GM12878 (cell line): Measurements from ENCODE around the gene TUBA1B. TPM values are rescaled to one million over a fixed set of nuclear protein-coding genes. Genes with fewer than 3 reads are reported as not detected.
A peak's percentile ranks its signal among the peaks of the same experiment; 100 is the strongest.

Source experiments
- ASH2L ChIP-seq: fragments of 300-600, 200-600 bp; sonication (generic); IDR thresholded peaks from 2 replicates; pipeline ENCODE4 v1.6.1; 2017; ENCODE audit warnings: low read depth, mild to moderate bottlenecking, borderline replicate concordance
- BHLHE40 ChIP-seq, 2 experiments: fragments of 450-650 bp in 1 of 2; IDR thresholded peaks; 2 replicates each; pipeline ENCODE4 v1.6.1; 2011 to 2017; ENCODE audit warnings: low read depth in 2 of 2, borderline replicate concordance in 1 of 2, improper control_type of control experiment in 1 of 2, low read length in 1 of 2, mild to moderate bottlenecking in 1 of 2
- BMI1 ChIP-seq: fragments of 450-650 bp; IDR thresholded peaks from 2 replicates; pipeline ENCODE4 v1.6.1; 2016; ENCODE audit warnings: mild to moderate bottlenecking, moderate library complexity, borderline replicate concordance
- BRCA1 ChIP-seq: IDR thresholded peaks from 2 replicates; pipeline ENCODE4 v1.6.1; 2011; ENCODE audit warnings: low read depth, low read length, improper control_type of control experiment
- CBX3 ChIP-seq: fragments of 200-600 bp; sonication (generic); IDR thresholded peaks from 2 replicates; pipeline ENCODE4 v1.6.1; 2016; ENCODE audit warnings: low read depth, borderline replicate concordance
- CREB1 ChIP-seq: IDR thresholded peaks from 2 replicates; pipeline ENCODE4 v1.6.1; 2012; ENCODE audit warnings: low read depth, mild to moderate bottlenecking, inconsistent platforms
- DPF2 ChIP-seq: fragments of 450-650 bp; IDR thresholded peaks from 2 replicates; pipeline ENCODE4 v1.6.1; 2017; ENCODE audit warnings: mild to moderate bottlenecking
- EED ChIP-seq: sonication (generic); IDR thresholded peaks from 2 replicates; pipeline ENCODE4 v1.6.1; 2016; ENCODE audit warnings: antibody characterized with exemption, low read depth
- FOS ChIP-seq: IDR thresholded peaks from 3 replicates; pipeline ENCODE4 v1.6.1; 2011; ENCODE audit warnings: borderline replicate concordance; ENCODE audit not compliant: insufficient read length; ENCODE audit errors: extremely low read depth
- FOXK2 ChIP-seq: fragments of 450-650 bp; IDR thresholded peaks from 2 replicates; pipeline ENCODE4 v1.6.1; 2017; ENCODE audit warnings: mild to moderate bottlenecking, moderate library complexity
- GATAD2B ChIP-seq: fragments of 450-650 bp; conservative IDR thresholded peaks from 2 replicates; pipeline ENCODE4 v1.6.1; 2017; ENCODE audit warnings: low read depth, mild to moderate bottlenecking, moderate library complexity
- HDAC2 ChIP-seq: fragments of 200-600 bp; sonication (generic); IDR thresholded peaks from 2 replicates; pipeline ENCODE4 v1.6.1; 2017
- HDAC6 ChIP-seq: fragments of 200-600 bp; sonication (generic); IDR thresholded peaks from one replicate; pipeline ENCODE4 v1.8.0; 2017; ENCODE audit warnings: antibody characterized with exemption; ENCODE audit not compliant: unreplicated experiment
- IRF4 ChIP-seq: IDR thresholded peaks from 2 replicates; pipeline ENCODE4 v1.6.1; 2011; ENCODE audit warnings: low read depth, low read length
- MEF2A ChIP-seq: IDR thresholded peaks from 2 replicates; pipeline ENCODE4 v1.6.1; 2011; ENCODE audit warnings: low read depth, mild to moderate bottlenecking, low read length, moderate library complexity; ENCODE audit not compliant: insufficient read depth
- MLLT1 ChIP-seq: fragments of 450-650 bp; IDR thresholded peaks from 2 replicates; pipeline ENCODE4 v1.6.1; 2016; ENCODE audit warnings: mild to moderate bottlenecking
- NFYA ChIP-seq: IDR thresholded peaks from 2 replicates; pipeline ENCODE4 v1.6.1; 2011; ENCODE audit warnings: low read depth, mild to moderate bottlenecking, low read length, improper control_type of control experiment, borderline replicate concordance
- PAX5 ChIP-seq: IDR thresholded peaks from 2 replicates; pipeline ENCODE4 v1.6.1; 2011; ENCODE audit warnings: low read depth, low read length, borderline replicate concordance
- POLR2AphosphoS2 ChIP-seq: IDR thresholded peaks from 2 replicates; pipeline ENCODE4 v1.6.1; 2011; ENCODE audit warnings: low read depth, mild to moderate bottlenecking, low read length, improper control_type of control experiment, moderate library complexity
- SMAD5 ChIP-seq: IDR thresholded peaks from 2 replicates; pipeline ENCODE4 v1.6.1; 2016; ENCODE audit warnings: antibody characterized with exemption, low read depth
- SMC3 ChIP-seq: IDR thresholded peaks from 2 replicates; pipeline ENCODE4 v1.6.1; 2011; ENCODE audit warnings: low read length, improper control_type of control experiment, borderline replicate concordance
- SP1 ChIP-seq: IDR thresholded peaks from one replicate; pipeline ENCODE4 v1.6.1; 2011; ENCODE audit warnings: low read depth, low read length
- TAF1 ChIP-seq: IDR thresholded peaks from 2 replicates; pipeline ENCODE4 v1.6.1; 2011; ENCODE audit warnings: mild to moderate bottlenecking, low read depth, low read length, borderline replicate concordance
- TCF7 ChIP-seq: IDR thresholded peaks from 2 replicates; pipeline ENCODE4 v1.6.1; 2014; ENCODE audit warnings: antibody characterized with exemption, borderline replicate concordance
- YBX1 ChIP-seq: fragments of 450-650 bp; IDR thresholded peaks from 2 replicates; pipeline ENCODE4 v1.6.1; 2016; ENCODE audit warnings: antibody characterized with exemption
- ZBTB33 ChIP-seq: fragments of 450-650 bp; IDR thresholded peaks from 2 replicates; pipeline ENCODE4 v1.6.1; 2017; ENCODE audit warnings: mild to moderate bottlenecking
- ZNF274 ChIP-seq: IDR thresholded peaks from one replicate; pipeline ENCODE4 v1.8.0; 2011; ENCODE audit not compliant: insufficient read length, insufficient read depth
- ZNF622 ChIP-seq: fragments of 450-650 bp; IDR thresholded peaks from 2 replicates; pipeline ENCODE4 v1.6.1; 2017; ENCODE audit warnings: mild to moderate bottlenecking, inconsistent platforms
- polyA plus RNA-seq, 11 experiments: library from polyadenylated mRNA; depleted of rRNA in 4 of 11; unstranded in 6 of 11; stranded (reverse) in 5 of 11; fragments of >200 nt; fragmentation: Nextera tagmentation in 4 of 11; fragmentation: Illumina TruSeq in 1 of 11; extraction: Ambion mirVana in 4 of 11; extraction: Trizol in 1 of 11; gene quantifications; 1 replicate in 1 of 11; 2 replicates in 10 of 11; pipeline versions ENCODE4 v1.2.1 to v1.2.3, GENCODE V29; 2011 to 2016; ENCODE audit warnings: inconsistent platforms in 2 of 11, missing spikeins in 2 of 11, low read depth in 1 of 11
- total RNA-seq, 4 experiments: library from RNA; depleted of rRNA in 3 of 4; stranded (reverse); fragments of >200 nt in 3 of 4; fragmentation: Illumina TruSeq in 1 of 4; extraction: Trizol in 1 of 4; gene quantifications; 2 replicates each; pipeline versions ENCODE4 v1.2.1 to v1.2.3, GENCODE V29; 2013 to 2021
- TF ChIP-seq, protein P1 (sequence below): IDR thresholded peaks from 2 replicates; pipeline ENCODE4 v1.6.1; 2011; ENCODE audit warnings: borderline replicate concordance, low read depth, mild to moderate bottlenecking, moderate library complexity, mixed read lengths, low read length; ENCODE audit not compliant: insufficient read depth; ENCODE audit errors: extremely low read length

TUBA1B gene
- total and polyA plus RNA-seq, 10 of the 15 experiments (the other 5 are each of a cell fraction or from before 2014, with no cell fraction given) = 2,328 to 4,712 (median 3,552) TPM

GRCh38 chr12:49130151-49131050, 794 bp downstream of the TUBA1B start (continued):
- TF ChIP-seq FOXK2 = no peak
- TF ChIP-seq DPF2 = peak; percentile 45
- no peak for TF ChIP-seq BRCA1
- peak; percentile 73; the same call in 1 of the 2 replicates for TF ChIP-seq ZBTB33
- peak; percentile 56 for TF ChIP-seq SP1
- no peak for TF ChIP-seq HDAC2
- no peak for TF ChIP-seq CBX3
- no peak for TF ChIP-seq ZNF622
- TF ChIP-seq CREB1 = peak; percentile 78
- TF ChIP-seq EED = no peak; the same call in 1 of the 2 replicates
- TF ChIP-seq ZNF274 = no peak
- TF ChIP-seq BMI1 = no peak
- TF ChIP-seq POLR2AphosphoS2 = no peak; the same call in none of the 2 replicates
- peak; percentile 66 to 78 for TF ChIP-seq BHLHE40 (IDR thresholded peaks at IDR 0.05; ENCODE audit: borderline replicate concordance in 1 of 2, low read depth in 2 of 2, low read length in 1 of 2)
- peak; percentile 33; the same call in 1 of the 2 replicates for TF ChIP-seq SMC3
- TF ChIP-seq GATAD2B = peak; percentile 55; the same call in 1 of the 2 replicates
- no peak for TF ChIP-seq ASH2L
- peak; percentile 70 for TF ChIP-seq TAF1
- TF ChIP-seq IRF4 = peak; percentile 35; the same call in 1 of the 2 replicates
- TF ChIP-seq YBX1 = no peak
- no peak; the same call in 1 of the 2 replicates for TF ChIP-seq MLLT1
- 0 out of 2 replicates have a peak, but pooled peaks have one; percentile 58 for TF ChIP-seq PAX5
- TF ChIP-seq, protein P1, sequence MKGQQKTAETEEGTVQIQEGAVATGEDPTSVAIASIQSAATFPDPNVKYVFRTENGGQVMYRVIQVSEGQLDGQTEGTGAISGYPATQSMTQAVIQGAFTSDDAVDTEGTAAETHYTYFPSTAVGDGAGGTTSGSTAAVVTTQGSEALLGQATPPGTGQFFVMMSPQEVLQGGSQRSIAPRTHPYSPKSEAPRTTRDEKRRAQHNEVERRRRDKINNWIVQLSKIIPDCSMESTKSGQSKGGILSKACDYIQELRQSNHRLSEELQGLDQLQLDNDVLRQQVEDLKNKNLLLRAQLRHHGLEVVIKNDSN = peak; percentile 81
- no peak for TF ChIP-seq FOS
- TF ChIP-seq MEF2A = peak; percentile 23; the same call in 1 of the 2 replicates
- TF ChIP-seq SMAD5 = peak; percentile 68; the same call in 1 of the 2 replicates
- no peak for TF ChIP-seq TCF7
- no peak for TF ChIP-seq NFYA
- no peak for TF ChIP-seq HDAC6
